Measurements from ENCODE around the gene FAM120A.
A peak's percentile ranks its signal among the peaks of the same experiment; 100 is the strongest.

The FAM120A gene

GRCh38 chr9:93546356-93546755 lies 94.9 kb downstream of the FAM120A start:
- no peak for DNase-seq (ENCODE audit: low read depth)
- TF ChIP-seq CTCF (conservative IDR thresholded peaks at IDR 0.05; ENCODE audit: low read depth, low read length): no peak

GRCh38 chr9:93549611-93550010 lies 98.1 kb downstream of the FAM120A start:
- peak; percentile 46 for DNase-seq (ENCODE audit: low read depth)
- TF ChIP-seq CTCF (conservative IDR thresholded peaks at IDR 0.05; ENCODE audit: low read depth, low read length): no peak
- no peak overlapping the region for H3K4me3 ChIP-seq (ENCODE audit: low read length)

More at GRCh38 chr9:93546356-93546755, 94.9 kb downstream of the FAM120A start:
- H3K4me3 ChIP-seq (ENCODE audit: low read length): no peak overlapping the region

- no peak for TF ChIP-seq CTCF (conservative IDR thresholded peaks at IDR 0.05; ENCODE audit: low read depth, low read length)
- DNase-seq (ENCODE audit: low read depth): no peak
These were observed 101.4 kb downstream of the FAM120A start for GRCh38 chr9:93552923-93553322.

GRCh38 chr9:93555370-93555769 lies 103.9 kb downstream of the FAM120A start:
- no peak overlapping the region for H3K4me3 ChIP-seq (ENCODE audit: low read length)
- DNase-seq (ENCODE audit: low read depth): no peak
- no peak for TF ChIP-seq CTCF (conservative IDR thresholded peaks at IDR 0.05; ENCODE audit: low read depth, low read length)

More at GRCh38 chr9:93552923-93553322, 101.4 kb downstream of the FAM120A start:
- H3K4me3 ChIP-seq (ENCODE audit: low read length): no peak overlapping the region

- DNase-seq (ENCODE audit: low read depth): no peak
- TF ChIP-seq CTCF (conservative IDR thresholded peaks at IDR 0.05; ENCODE audit: low read depth, low read length): no peak
- H3K4me3 ChIP-seq (ENCODE audit: low read length): no peak overlapping the region
These were observed 106.1 kb downstream of the FAM120A start for GRCh38 chr9:93557366-93558137.

GRCh38 chr9:93558503-93558902 lies 107.0 kb downstream of the FAM120A start:
- H3K4me3 ChIP-seq (ENCODE audit: low read length): no peak overlapping the region
- DNase-seq (ENCODE audit: low read depth): no peak
- no peak for TF ChIP-seq CTCF (conservative IDR thresholded peaks at IDR 0.05; ENCODE audit: low read depth, low read length)

GRCh38 chr9:93560991-93561390 lies 109.5 kb downstream of the FAM120A start:
- H3K4me3 ChIP-seq (ENCODE audit: low read length): no peak overlapping the region
- no peak for DNase-seq (ENCODE audit: low read depth)
- no peak for TF ChIP-seq CTCF (conservative IDR thresholded peaks at IDR 0.05; ENCODE audit: low read depth, low read length)
